Liver (tissue), 9 donors: Measurements from ENCODE around the gene HILPDA. TPM values are rescaled to one million over a fixed set of nuclear protein-coding genes. Genes with fewer than 3 reads are reported as not detected.

Source experiments
- DNase-seq: peaks from one replicate; pipeline ENCODE4 v3.0.0-alpha.2; 2017; ENCODE audit warnings: low spot score
- H3K27ac ChIP-seq, 2 donors: one replicate each; pipeline ENCODE4 v1.7.0; 2013; ENCODE audit warnings: inconsistent platforms in 2 of 2, low read length in 2 of 2, control low read depth in 1 of 2, low read depth in 1 of 2, mild to moderate bottlenecking in 1 of 2
- H3K27me3 ChIP-seq, 4 donors: one replicate each; pipeline versions ENCODE4 v1.6.1 to v1.7.0; 2013; ENCODE audit warnings: low read length in 3 of 4, inconsistent platforms in 1 of 4, mild to moderate bottlenecking in 1 of 4, moderate library complexity in 1 of 4; ENCODE audit not compliant: control insufficient read depth in 4 of 4, insufficient read depth in 4 of 4
- H3K36me3 ChIP-seq, 4 donors: one replicate each; pipeline versions ENCODE4 v1.6.1 to v1.7.0; 2013; ENCODE audit warnings: low read length in 3 of 4, mild to moderate bottlenecking in 3 of 4, low read depth in 1 of 4, moderate library complexity in 1 of 4; ENCODE audit not compliant: control insufficient read depth in 4 of 4, insufficient read depth in 3 of 4
- H3K4me1 ChIP-seq, 4 donors: one replicate each; pipeline versions ENCODE4 v1.6.1 to v1.7.0; 2013; ENCODE audit warnings: low read length in 3 of 4, mild to moderate bottlenecking in 3 of 4, moderate library complexity in 1 of 4; ENCODE audit not compliant: control insufficient read depth in 4 of 4, insufficient read depth in 4 of 4
- H3K4me3 ChIP-seq, 3 donors: one replicate each; pipeline versions ENCODE4 v1.6.1 to v1.7.0; 2013; ENCODE audit warnings: low read length in 3 of 3, control low read depth in 1 of 3, low read depth in 1 of 3, mild to moderate bottlenecking in 1 of 3
- H3K9ac ChIP-seq, 2 donors: one replicate each; pipeline ENCODE4 v1.7.0; 2013; ENCODE audit warnings: low read length in 2 of 2, mild to moderate bottlenecking in 2 of 2, moderate library complexity in 2 of 2, control low read depth in 1 of 2, low read depth in 1 of 2
- H3K9me3 ChIP-seq, 4 donors: one replicate each; pipeline versions ENCODE4 v1.6.1 to v1.7.0; 2013; ENCODE audit warnings: low read length in 3 of 4; ENCODE audit not compliant: control insufficient read depth in 4 of 4
- CTCF ChIP-seq: fragments of 150-350 bp; IDR thresholded peaks from 2 replicates; pipeline ENCODE4 v1.5.1; 2017; ENCODE audit warnings: improper control_type of control experiment, low read depth, low read length; ENCODE audit not compliant: missing input control
- EGR1 ChIP-seq, 2 donors: IDR thresholded peaks; 2 replicates each; pipeline ENCODE4 v1.6.1; 2016 to 2018; ENCODE audit warnings: antibody characterized with exemption in 2 of 2, low read depth in 2 of 2
- FOXA1 ChIP-seq: IDR thresholded peaks from 2 replicates; pipeline ENCODE4 v1.6.1; 2016; ENCODE audit warnings: antibody characterized with exemption
- FOXA2 ChIP-seq: IDR thresholded peaks from 2 replicates; pipeline ENCODE4 v1.6.1; 2016; ENCODE audit warnings: antibody characterized with exemption
- GABPA ChIP-seq, 2 donors: IDR thresholded peaks in 1 of 2; conservative IDR thresholded peaks in 1 of 2; 2 replicates each; pipeline ENCODE4 v1.6.1; 2016; ENCODE audit warnings: antibody characterized with exemption in 2 of 2, mild to moderate bottlenecking in 1 of 2, moderate library complexity in 1 of 2
- HNF4A ChIP-seq, 2 donors: conservative IDR thresholded peaks; 2 replicates each; pipeline ENCODE4 v1.6.1; 2016; ENCODE audit warnings: antibody characterized with exemption in 2 of 2, mild to moderate bottlenecking in 2 of 2
- HNF4G ChIP-seq: IDR thresholded peaks from 2 replicates; pipeline ENCODE4 v1.6.1; 2016; ENCODE audit warnings: antibody characterized with exemption
- JUND ChIP-seq, 2 donors: IDR thresholded peaks; 2 replicates each; pipeline ENCODE4 v1.6.1; 2016; ENCODE audit warnings: antibody characterized with exemption in 2 of 2
- MAX ChIP-seq: IDR thresholded peaks from 2 replicates; pipeline ENCODE4 v1.6.1; 2016; ENCODE audit warnings: antibody characterized with exemption
- NR2F2 ChIP-seq: IDR thresholded peaks from 2 replicates; pipeline ENCODE4 v1.6.1; 2016; ENCODE audit warnings: antibody characterized with exemption
- RAD21 ChIP-seq, 2 donors: IDR thresholded peaks; 2 replicates each; pipeline ENCODE4 v1.6.1; 2016; ENCODE audit warnings: antibody characterized with exemption in 2 of 2, mild to moderate bottlenecking in 2 of 2
- RXRA ChIP-seq, 2 donors: IDR thresholded peaks; 2 replicates each; pipeline ENCODE4 v1.6.1; 2017 to 2018; ENCODE audit warnings: antibody characterized with exemption in 2 of 2, mild to moderate bottlenecking in 1 of 2
- SP1 ChIP-seq: IDR thresholded peaks from 2 replicates; pipeline ENCODE4 v1.6.1; 2018; ENCODE audit warnings: antibody characterized with exemption, mild to moderate bottlenecking
- TAF1 ChIP-seq: conservative IDR thresholded peaks from 2 replicates; pipeline ENCODE4 v1.6.1; 2016; ENCODE audit warnings: antibody characterized with exemption, mild to moderate bottlenecking
- YY1 ChIP-seq: IDR thresholded peaks from 2 replicates; pipeline ENCODE4 v1.6.1; 2016; ENCODE audit warnings: antibody characterized with exemption, mild to moderate bottlenecking
- WGBS: extraction: QIAGEN DNeasy Blood & Tissue Kit; methylation state at CpG from one replicate; pipeline ENCODE4 v1.1.7; 2013; 5-methylcytosine and 5-hydroxymethylcytosine counted together
- polyA plus RNA-seq, 2 donors: library from polyadenylated mRNA; stranded (reverse) in 1 of 2; unstranded in 1 of 2; fragments of 200-250 nt in 1 of 2; fragments of >200 nt in 1 of 2; fragmentation: Nextera tagmentation in 1 of 2; extraction: Ambion mirVana in 1 of 2; gene quantifications; one replicate each; pipeline versions ENCODE4 v1.2.1 to v1.2.3, GENCODE V29; 2013 to 2015
- total RNA-seq, 2 donors: library from RNA; depleted of rRNA; stranded (reverse); fragments of >200 nt; gene quantifications; one replicate each; pipeline ENCODE4 v1.2.3, GENCODE V29; 2014
- TF ChIP-seq, protein P1 (sequence below): IDR thresholded peaks from 2 replicates; pipeline ENCODE4 v1.6.1; 2016; ENCODE audit warnings: antibody characterized with exemption
- TF ChIP-seq, protein P2 (sequence below): IDR thresholded peaks from 2 replicates; pipeline ENCODE4 v1.6.1; 2016; ENCODE audit warnings: antibody characterized with exemption, mild to moderate bottlenecking
- TF ChIP-seq, protein P3 (sequence below): IDR thresholded peaks from 2 replicates; pipeline ENCODE4 v1.6.1; 2016; ENCODE audit warnings: antibody characterized with exemption
- donor health status: healthy.
- donor health status: healthy.
- donor health status: healthy.
- donor health status: healthy.
- donor health status: healthy.

HILPDA gene, protein sequence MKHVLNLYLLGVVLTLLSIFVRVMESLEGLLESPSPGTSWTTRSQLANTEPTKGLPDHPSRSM
- 1 to 10 TPM; 5.2 to 5.6 TPM for total RNA-seq
- polyA plus RNA-seq, result 1 to 10 TPM; 3.9 to 5.1 TPM

DNA sequence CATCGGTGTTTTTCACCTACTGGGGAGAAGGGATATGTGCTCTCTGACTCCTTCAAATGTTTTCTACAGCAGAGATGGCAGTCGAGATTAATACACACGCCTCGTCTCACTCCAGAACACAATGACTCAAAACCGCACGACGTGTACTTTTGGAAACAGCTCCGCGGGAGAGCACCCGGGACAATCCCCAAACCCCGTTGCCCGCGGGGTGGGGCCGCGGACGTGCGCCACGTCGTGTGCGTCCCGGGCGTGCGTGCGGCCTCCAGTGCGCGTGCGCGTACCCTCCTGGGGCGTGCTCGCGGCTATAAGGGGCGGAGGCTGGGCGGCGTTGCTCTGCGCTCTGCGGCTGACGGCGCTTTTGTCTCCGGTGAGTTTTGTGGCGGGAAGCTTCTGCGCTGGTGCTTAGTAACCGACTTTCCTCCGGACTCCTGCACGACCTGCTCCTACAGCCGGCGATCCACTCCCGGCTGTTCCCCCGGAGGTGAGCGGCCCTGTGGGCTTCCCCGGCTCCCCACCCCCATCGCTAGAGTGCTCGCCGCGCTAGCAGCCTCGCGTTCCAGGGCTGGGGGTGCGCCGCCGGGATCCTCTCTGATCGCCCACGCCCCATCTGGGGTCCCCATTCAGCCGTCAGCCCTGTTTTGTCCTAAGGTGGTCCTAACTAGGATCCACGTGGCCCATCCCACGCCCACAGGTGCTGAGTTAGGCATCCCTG lies at the start of gene HILPDA:
HILPDA (plus strand) TSS at position 336 of the 712 bp plus-strand sequence. CDS start 1,391 bp downstream, outside the sequence.
- Histone ChIP-seq H3K27me3 (no peaks in the 10 kb centered on the region), H3K4me3 (peak within 1 kb of the TSS; percentile 73 to 82 (median 75)), H3K9ac (peak within 1 kb of the TSS; percentile 80 to 97), H3K4me1 (peaks cover 4 to 30% (median 11%) of the 10 kb centered on the region in 4 donors), H3K9me3 (no peaks in the 10 kb centered on the region), H3K36me3 (no peaks in the 10 kb centered on the region), H3K27ac (peak within 1 kb of the TSS; percentile 96 to 99)
- TF ChIP-seq NR2F2 (no peak), EGR1 (IDR thresholded peaks at IDR 0.05; ENCODE audit: low read depth in 2 of 2) (no peak), HNF4G (no peak), TAF1 (no peak), YY1 (peak; percentile 37), HNF4A (conservative IDR thresholded peaks at IDR 0.05) (no peak), CTCF (peak; percentile 16), RAD21 (IDR thresholded peaks at IDR 0.05) (no peak), SP1 (peak; percentile 56), GABPA (IDR thresholded peaks at IDR 0.05 in 1 of 2, conservative IDR thresholded peaks at IDR 0.05 in 1 of 2) (peak in 1 of 2 donors; percentile 53), MAX (peak; percentile 10), JUND (IDR thresholded peaks at IDR 0.05) (no peak), FOXA1 (no peak), FOXA2 (no peak), RXRA (IDR thresholded peaks at IDR 0.05) (peak in 1 of 2 donors; percentile 48)
- TF ChIP-seq, protein P1, sequence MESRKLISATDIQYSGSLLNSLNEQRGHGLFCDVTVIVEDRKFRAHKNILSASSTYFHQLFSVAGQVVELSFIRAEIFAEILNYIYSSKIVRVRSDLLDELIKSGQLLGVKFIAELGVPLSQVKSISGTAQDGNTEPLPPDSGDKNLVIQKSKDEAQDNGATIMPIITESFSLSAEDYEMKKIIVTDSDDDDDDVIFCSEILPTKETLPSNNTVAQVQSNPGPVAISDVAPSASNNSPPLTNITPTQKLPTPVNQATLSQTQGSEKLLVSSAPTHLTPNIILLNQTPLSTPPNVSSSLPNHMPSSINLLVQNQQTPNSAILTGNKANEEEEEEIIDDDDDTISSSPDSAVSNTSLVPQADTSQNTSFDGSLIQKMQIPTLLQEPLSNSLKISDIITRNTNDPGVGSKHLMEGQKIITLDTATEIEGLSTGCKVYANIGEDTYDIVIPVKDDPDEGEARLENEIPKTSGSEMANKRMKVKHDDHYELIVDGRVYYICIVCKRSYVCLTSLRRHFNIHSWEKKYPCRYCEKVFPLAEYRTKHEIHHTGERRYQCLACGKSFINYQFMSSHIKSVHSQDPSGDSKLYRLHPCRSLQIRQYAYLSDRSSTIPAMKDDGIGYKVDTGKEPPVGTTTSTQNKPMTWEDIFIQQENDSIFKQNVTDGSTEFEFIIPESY, result no peak
- TF ChIP-seq, protein P2, sequence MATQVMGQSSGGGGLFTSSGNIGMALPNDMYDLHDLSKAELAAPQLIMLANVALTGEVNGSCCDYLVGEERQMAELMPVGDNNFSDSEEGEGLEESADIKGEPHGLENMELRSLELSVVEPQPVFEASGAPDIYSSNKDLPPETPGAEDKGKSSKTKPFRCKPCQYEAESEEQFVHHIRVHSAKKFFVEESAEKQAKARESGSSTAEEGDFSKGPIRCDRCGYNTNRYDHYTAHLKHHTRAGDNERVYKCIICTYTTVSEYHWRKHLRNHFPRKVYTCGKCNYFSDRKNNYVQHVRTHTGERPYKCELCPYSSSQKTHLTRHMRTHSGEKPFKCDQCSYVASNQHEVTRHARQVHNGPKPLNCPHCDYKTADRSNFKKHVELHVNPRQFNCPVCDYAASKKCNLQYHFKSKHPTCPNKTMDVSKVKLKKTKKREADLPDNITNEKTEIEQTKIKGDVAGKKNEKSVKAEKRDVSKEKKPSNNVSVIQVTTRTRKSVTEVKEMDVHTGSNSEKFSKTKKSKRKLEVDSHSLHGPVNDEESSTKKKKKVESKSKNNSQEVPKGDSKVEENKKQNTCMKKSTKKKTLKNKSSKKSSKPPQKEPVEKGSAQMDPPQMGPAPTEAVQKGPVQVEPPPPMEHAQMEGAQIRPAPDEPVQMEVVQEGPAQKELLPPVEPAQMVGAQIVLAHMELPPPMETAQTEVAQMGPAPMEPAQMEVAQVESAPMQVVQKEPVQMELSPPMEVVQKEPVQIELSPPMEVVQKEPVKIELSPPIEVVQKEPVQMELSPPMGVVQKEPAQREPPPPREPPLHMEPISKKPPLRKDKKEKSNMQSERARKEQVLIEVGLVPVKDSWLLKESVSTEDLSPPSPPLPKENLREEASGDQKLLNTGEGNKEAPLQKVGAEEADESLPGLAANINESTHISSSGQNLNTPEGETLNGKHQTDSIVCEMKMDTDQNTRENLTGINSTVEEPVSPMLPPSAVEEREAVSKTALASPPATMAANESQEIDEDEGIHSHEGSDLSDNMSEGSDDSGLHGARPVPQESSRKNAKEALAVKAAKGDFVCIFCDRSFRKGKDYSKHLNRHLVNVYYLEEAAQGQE, result peak; percentile 72
- TF ChIP-seq, protein P3, sequence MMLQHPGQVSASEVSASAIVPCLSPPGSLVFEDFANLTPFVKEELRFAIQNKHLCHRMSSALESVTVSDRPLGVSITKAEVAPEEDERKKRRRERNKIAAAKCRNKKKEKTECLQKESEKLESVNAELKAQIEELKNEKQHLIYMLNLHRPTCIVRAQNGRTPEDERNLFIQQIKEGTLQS, result no peak
- WGBS, result under 1% methylated on average over 64 of the region's 64 CpGs
- DNase-seq, result peak; percentile 90
